Caki2 (cell line): Measurements from ENCODE around the gene PDE12. TPM values are rescaled to one million over a fixed set of nuclear protein-coding genes. Genes with fewer than 3 reads are reported as not detected.
"Not testable (repeated sequence)": the region's sequence is repeated elsewhere in the genome, so short reads cannot be mapped to it uniquely, and the experiment has no call there.

Experiments
- DNase-seq: peaks from one replicate; pipeline ENCODE4 v3.0.0-alpha.2; 2015; ENCODE audit warnings: low read depth
- in situ Hi-C: cut with HindIII; loops from 2 replicates; pipeline ENCODE4 v1.10.0; 2016; ENCODE audit warnings: low sequenced_read_pairs, low pct_unique_long_range_greater_than_20kb, mixed read lengths
- total RNA-seq: library from RNA; depleted of rRNA; stranded (reverse); fragments of >200 nt; shearing (Covaris generic); gene quantifications from 2 replicates; pipeline ENCODE4 v1.2.3, GENCODE V29; 2014; ENCODE audit warnings: low replicate concordance

The PDE12 gene
- total RNA-seq, 1 experiment from 2014 or later: 5.9 TPM

DNA sequence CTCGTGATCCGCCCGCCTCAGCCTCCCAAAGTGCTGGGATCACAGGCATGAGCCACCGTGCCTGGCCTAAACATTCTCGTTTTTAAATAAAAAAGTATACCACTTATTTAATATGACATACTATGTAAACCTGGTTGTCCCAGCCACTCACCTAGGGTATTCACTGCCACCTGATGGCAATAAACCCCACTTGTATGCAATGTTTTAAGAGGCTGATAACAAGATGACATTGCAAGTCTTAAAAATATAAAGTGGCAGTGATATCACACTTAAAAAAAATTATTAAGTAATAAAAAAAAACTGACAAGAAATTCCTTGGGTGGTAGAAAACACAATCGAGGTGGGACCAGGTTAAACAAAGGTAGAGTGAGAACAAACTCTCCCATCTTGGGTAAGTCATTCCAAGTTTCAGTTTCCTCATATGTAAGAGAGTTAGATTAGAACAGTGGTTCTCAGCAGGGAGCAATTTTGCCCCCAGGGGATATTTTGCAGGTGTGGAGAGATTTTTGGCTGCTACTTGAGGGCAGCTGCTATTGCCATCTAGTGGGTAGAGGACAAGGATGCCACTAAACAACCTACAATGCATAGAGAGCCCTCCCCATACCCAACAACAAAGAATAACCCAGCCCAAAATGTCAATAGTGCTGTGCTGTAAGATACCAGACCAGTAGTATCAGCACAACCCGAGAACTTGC lies 26.5 kb downstream of the PDE12 start:
- in situ Hi-C loops: no loop called here
- peak; percentile 16 for DNase-seq

DNA sequence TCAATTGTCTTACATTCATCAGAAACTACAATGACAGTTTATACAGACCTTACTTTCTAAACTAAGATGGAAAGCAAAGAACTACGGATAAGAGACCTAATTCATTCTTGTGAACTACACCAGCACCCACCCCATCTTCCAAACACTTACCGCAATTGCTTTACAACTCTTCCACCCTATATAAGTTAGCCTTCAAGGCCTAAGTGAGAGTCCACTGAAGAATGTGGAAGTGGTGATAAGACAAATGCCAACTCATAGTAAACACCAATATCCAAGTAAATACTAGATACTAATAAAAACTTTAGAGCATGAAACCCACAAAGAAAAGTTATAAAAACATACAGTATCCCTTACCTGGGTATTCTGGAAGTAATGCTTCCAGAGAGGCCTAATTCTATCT lies 27.5 kb downstream of the PDE12 start:
- in situ Hi-C loops: no loop called here
- no peak for DNase-seq

DNA sequence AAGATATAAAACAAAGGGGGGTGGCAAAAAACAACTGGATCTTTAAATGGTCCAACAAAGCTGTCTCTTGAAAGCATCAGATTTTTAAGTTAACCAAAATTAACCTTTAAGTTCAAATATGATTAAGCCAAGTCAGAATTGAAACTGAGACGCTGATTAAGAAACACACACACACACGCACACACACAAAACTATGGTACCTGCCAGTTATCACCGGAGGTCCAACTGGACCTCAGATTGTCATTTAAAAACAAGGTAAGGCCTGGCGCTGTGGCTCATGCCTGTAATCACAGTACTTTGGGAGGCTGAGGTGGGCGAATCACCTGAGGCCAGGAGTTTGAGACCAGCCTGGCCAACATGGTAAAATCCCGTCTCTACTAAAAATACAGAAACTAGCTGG lies 30.7 kb downstream of the PDE12 start:
- DNase-seq: no peak
- in situ Hi-C loops: no loop called here

DNA sequence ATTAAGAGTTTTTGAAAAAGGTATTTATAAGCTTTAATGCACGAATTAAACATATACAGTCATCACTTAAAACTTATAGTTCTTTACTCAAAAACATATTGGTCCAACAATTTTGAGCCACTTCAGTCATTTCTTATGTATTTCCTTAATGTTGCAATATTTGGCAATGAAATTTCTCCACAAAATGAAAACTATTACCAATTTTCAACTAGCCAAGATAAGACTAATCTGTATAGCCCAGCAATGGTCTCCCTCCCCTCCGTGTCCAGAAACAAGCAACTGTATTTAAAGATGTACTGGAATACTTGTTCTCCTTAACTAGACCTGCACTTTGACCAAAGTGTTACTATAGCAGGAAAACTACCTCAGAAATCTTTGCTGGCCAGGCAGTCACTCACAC lies 31.8 kb downstream of the PDE12 start:
- DNase-seq: no peak
- in situ Hi-C loops: no loop called here

DNA sequence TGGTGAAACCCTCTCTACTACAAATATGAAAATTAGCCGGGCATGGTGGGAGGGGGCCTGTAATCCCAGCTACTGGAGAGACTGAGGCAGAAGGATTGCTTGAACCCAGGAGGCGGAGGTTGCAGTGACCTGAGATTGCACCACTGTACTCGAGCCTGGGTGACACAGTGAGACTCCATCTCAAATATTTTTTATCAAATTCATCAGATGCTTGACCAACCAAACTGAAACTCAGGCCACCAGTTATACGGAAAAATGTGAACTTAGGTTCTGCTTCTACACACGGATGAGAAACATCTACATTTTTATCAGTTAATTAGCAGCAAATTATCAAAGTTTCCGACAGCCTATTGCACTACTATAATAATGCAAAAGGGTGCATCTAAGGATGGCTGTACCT lies 36.2 kb downstream of the PDE12 start:
- DNase-seq: no peak
- in situ Hi-C loops: no loop called here

DNA sequence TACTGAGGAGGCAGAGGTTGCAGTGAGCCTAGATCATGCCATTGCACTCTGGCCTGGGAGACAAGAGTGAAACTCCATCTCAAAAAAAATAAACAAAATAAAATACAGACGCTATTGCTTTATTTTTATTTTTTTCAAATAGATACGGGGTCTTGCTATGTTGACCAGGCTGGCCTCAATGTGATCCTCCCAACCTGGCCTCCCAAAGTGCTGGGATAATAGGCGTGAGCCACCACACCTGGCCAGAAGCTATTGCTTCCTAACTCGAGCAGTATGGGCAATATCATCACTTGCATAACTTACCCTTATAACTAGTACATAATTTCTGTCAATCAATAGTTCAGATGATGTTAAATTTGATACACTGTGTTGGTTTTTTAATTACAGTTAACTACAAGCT lies 38.1 kb downstream of the PDE12 start:
- in situ Hi-C loops: no loop called here
- DNase-seq: no peak

DNA sequence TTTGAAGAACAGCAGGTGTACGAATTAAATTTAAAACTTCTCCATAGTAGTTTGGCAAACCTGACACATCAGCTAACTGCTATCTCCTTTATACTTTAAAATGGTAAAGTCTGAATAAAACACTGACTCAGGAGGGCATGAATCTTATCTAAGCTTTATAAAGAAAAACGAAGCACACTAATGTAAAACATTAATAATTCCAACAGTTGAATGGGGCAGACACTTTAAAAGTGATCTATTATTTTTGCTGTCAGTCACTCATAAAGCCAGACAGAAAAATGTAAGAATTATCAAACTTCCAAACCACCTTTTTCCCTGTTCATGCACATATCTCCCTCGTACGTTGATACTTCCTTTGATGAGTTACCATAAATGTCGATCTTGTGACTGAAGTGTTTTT lies 38.5 kb downstream of the PDE12 start:
- in situ Hi-C loops: no loop called here

DNA sequence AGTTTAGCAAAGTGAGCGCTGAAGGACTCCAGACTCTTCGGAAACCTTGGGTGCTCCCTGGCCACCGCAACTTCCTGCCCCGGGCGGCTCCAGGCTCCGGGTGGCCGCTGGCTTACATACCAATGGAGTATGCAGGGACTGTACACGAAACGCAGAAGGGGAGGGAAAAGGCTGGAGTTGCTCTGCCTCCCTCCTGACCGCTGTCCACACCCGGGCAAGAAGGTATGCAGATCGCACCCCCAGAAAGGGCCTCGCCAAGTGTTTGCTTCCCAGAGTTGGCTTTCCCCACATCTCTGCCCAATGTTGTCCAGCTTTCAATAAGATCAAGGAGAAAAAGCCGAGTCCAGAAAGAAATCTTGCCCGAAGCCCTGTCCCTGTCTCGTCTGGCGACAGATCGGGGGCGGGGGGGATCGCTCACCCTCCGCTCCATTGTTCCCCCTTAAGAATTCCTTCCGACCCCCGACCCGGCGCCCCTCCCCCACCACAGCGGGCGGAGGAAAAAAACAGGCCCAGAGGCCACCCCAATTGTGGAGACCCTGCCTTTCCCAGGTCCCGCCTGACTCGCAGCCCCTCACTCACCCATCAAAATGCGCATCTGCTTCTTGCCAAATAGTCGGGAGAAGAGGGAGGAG lies 40.5 kb downstream of the PDE12 start:
- in situ Hi-C loops: no loop called here
- DNase-seq: peak; percentile 69

More for the DNA sequence above, 38.5 kb downstream of the PDE12 start:
- no peak for DNase-seq

DNA sequence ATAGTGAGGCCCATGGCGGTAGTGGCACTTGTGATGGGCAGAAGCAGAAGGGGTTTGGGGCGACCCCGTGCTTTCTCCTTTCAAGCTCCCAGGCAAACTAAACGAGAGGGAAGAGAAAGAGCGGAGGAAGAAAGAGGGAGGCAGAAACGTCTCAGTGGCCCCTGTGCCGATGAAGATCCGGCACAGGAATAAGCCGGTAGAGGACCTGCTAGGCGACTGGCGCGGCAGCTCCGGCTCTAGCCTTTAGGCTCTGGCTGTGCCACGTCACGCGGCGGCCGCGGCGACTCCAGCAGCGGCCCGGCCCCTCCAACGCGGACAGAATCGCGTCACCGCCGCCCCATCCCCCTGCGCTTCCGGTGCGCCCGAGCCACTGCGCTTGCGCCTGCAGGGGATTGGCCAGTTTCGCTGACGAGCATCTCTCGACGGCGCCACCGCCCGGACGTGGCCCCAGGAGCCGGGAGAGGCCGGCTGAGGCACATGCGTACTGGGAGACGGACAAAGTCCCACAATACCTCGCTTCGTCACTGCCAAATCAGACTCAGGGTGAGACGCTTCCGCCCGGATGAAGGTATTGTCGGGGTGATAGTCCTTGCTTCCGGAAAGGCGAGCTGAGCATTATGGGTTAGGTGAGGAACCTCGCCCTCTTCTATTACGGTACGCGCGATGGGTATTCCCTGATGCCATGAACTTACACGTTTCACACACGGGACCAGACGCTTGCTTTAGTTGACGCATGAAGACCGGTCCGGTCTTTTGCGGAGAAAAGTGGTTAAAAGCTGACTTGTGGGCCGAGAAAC lies 41.3 kb downstream of the PDE12 start, which contains the start of gene ARF4:
Gene ARF4, minus strand, starts transcription at position 218 of the 797 bp plus-strand sequence. Its CDS starts 204 bp downstream, at position 14.
- DNase-seq: peak; percentile 99
- in situ Hi-C loops: no loop called here

DNA sequence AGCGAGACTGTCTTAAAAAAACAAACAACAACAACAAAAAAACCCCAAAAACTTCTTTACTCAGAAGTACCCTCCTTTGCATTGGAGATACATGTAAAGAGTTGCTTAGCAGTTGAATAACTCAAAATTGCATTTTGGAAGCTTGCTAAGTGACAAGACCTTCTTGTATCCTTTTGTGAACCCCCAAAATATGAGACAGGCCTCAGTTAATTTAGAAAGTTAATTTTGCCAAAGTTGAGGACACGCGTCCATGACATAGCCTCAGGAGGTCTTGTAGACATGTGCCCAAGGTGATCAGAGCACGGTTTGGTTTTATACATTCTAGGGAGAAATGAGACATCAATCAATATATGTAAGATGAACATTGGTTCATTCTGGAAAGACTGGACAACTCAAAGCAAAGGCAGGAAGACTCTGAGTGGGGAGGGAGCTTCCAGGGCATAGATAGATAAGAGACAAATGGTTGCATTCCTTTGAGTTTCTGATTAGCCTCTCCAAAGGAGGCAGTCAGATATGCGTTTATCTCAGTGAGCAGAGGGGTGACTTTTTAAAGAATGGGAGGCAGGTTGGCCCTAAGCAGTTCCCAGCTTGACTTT lies 42.8 kb downstream of the PDE12 start:
- DNase-seq: no peak
- in situ Hi-C loops: no loop called here

DNA sequence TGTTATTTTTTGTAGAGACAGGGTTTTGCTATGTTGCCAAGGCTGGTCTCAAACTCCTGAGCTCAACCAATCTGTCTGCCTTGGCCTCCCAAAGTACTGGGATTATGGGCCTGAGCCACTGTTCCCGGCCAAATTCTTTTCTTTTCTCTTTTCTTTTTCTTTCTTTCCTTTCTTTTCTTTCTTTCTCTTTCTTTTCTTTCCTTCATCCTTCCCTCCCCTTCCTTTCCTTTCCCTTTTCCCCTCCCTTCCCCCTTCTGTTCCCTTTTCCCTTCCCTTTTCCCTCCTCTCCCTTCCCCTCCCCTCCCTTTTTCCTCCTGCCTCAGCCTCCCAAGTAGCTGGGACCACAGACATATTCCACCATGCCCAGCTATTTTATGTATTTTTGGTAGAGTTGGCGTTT lies 44.1 kb downstream of the PDE12 start:
- no peak for DNase-seq
- in situ Hi-C loops: no loop called here

DNA sequence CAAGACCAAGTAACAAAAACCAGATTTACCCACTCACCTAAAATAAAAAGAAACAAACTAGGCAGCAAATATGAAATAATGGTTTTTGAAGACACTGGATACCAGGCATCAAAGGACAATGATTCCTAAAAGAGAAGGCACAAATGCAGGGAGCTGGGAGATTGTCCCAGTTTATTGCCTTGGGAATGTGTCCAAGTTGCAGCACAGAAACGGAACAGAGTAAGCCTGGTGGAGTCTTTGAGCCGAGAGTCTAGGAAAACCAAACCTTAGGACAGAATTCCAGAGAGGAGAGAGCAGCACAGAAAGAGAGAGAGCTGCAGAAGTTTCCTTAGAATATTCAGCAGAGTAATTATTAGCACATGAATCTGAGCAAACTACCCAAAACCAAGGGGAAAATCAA lies 48.9 kb downstream of the PDE12 start:
- in situ Hi-C loops: no loop called here

DNA sequence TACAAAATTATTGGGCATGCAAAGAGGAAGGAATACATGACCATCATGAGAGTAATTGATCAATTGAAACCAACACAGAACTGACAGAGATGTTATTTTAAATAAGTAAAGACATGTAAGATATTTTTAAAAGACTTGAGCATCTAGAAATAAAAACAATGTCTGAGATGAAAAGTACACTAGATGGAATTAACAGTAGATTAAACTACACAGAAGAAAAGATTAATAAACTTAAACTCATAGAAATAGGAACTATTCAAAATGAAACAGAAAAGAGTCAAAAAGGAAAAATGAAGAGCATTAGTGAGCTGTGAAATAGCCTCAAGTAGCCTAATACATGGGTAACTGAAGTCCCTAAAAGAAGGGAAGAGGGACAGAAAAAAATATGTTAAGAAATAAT lies 49.6 kb downstream of the PDE12 start:
- DNase-seq: no peak
- in situ Hi-C loops: no loop called here

More for the DNA sequence above, 48.9 kb downstream of the PDE12 start:
- no peak for DNase-seq

DNA sequence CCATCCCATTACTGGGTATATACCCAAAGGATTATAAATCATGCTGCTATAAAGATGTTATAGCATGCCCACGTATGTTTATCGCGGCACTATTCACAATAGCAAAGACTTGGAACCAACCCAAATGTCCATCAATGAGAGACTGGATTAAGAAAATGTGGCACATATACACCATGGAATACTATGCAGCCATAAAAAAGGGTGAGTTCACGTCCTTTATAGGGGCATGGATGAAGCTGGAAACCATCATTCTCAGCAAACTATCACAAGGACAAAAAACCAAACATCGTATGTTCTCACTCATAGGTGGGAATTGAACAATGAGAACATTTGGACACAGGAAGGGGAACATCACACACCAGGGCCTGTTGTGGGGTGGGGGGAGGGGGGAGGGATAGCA lies 55.8 kb downstream of the PDE12 start:
- DNase-seq, in situ Hi-C loops: not testable (repeated sequence)

DNA sequence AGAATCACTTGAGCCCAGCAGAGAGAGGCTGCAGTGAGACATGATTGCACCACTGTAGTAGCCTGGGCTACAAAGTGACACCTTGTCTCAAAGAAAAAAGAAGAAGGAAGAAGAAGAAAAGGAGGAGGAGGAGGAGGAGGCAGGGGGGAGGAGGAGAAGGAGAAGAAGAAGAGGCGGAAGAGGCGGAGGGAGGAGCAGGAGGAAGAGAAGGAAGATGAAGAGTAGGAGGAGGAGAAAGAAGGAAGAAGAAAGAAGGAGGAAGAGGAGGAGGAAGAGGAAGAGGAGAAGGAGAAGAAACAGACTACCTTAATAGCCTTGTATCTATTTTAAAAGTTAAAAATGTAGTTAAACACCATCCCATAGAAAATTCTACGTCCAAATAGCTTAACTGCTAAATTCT lies 60.2 kb downstream of the PDE12 start:
- in situ Hi-C loops: no loop called here
- DNase-seq: no peak
